Glomerular endothelial cell (primary cell): ENCODE results near the gene SLC16A7. TPM values are rescaled to one million over a fixed set of nuclear protein-coding genes. Genes with fewer than 3 reads are reported as not detected.
"Not testable (repeated sequence)": the region's sequence is repeated elsewhere in the genome, so short reads cannot be mapped to it uniquely, and the experiment has no call there.

Experiments used
- DNase-seq: peaks from one replicate; pipeline ENCODE4 v3.0.0-alpha.2; 2011; ENCODE audit warnings: low read depth, low spot score; ENCODE audit errors: extremely low read depth
- total RNA-seq: library from RNA; depleted of rRNA; stranded (reverse); fragments of >200 nt; gene quantifications from 2 replicates; pipeline ENCODE4 v1.2.3, GENCODE V29; 2015

The SLC16A7 gene
- total RNA-seq: 12.6 and 12.7 TPM in 2 replicates

DNA sequence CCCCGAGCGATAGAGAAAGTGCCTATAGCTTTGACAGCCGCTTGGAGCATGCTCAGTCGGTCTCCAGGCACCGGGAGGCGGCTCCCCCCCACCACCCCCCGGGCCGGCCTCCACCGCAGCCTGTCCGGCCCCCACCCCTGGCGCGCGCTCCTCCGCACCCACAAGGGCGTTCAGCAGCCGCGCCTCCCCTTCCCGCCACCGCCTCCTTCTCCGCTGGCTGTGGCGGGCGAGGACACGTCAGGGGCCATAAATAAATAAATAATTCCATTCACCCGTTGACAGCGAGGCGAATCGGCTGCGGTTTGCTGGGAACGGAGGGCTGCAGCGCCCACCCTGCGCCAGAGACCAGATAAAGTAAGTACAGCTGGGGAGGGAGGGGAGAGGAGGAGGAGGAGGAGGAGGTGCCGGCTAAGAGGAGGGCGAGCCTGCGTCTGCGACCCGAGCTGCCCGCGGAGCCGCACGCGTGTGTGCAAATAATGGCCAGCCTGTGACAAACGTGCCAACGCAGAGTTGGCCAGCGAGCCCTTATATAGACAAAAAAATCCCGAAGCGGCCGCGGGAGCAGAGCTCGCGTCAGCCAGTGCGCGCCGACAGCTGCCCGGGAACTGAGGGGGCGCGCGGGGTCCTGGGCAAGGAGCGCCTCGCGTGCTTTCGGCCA lies at the start of gene SLC16A7:
TSS of gene SLC16A7 (plus strand) at position 147 of the 658 bp plus-strand sequence. CDS start 108,773 bp downstream, outside the sequence.
- no peak for DNase-seq

DNA sequence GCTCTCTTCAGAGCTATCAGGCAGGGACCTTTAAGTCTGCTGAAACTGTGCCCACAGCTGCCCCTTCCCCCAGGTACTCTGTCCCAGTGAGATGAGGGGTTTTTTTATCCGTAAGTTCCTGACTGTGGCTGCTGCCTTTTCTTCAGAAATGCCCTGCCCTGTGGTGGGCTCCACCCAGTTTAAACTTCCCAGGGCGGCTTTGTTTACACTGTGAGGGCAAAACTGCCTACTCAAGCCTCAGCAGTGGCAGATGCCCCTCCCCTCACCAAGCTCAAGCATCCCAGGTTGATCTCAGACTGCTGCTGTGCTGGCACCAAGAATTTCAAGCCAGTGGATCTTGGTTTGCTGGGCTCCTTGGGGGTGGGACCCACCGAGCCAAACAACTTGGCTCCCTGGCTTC lies 46.9 kb upstream of the SLC16A7 start:
- no peak for DNase-seq

GRCh38 chr12:59559696-59560095 lies 36.1 kb upstream of the SLC16A7 start:
- no peak for DNase-seq

DNA sequence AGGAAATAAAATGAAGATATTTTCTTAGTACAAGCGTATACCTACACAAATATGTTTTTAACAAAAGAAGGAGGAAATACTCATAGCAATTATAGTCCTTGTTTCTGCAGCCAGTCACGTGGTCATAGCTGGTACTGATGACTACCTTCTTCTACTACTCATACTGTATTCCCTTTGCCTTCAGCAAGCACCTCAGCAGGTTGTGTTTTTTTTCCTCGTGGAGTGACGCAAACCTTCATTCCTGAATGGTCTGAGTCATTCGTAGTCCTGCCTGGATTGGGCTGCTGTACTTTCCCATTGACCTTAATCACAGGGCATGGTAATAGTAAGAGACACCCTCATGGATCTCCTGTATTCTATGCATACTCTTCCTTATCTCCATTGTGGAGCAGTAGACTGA lies 25.7 kb upstream of the SLC16A7 start:
- no peak for DNase-seq

DNA sequence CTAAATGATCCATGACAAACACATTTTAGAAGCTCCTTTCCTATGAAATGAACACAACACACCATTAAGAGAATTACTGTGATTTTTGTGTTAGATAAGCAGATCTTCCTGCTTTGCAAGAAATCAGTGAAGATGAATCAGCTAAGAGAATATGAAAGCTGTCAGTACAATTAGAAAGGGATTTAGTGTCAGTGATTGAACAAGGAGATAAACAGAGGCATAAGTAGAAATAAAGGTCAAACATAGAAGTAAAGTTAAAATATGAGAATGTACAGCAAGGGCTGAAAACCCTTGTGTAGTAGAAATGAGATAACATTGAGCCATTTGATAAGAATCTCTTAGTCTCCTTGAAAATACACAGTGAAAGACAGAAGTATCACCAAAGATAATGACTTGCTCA lies 21.4 kb upstream of the SLC16A7 start:
- DNase-seq: no peak

GRCh38 chr12:59575826-59576225 lies 20.0 kb upstream of the SLC16A7 start:
- no peak for DNase-seq

DNA sequence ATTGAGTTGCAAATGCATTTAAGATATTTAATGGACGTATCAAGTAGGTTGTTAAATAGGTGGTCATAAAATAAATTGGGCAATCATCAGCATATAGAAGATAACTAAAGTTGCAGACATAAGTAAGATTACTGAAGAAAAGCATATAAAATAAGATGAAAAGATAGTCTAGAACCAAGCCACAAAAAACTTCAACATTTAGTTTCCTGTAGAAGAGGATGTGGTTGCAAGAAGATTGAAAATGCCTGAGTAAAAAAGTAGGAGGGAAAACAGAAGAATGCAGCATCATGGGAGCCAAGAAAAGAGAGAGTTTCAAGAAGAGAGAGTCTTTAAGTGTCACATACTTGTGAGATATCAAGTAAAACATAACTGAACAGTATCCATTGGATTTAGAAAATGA lies 17.6 kb upstream of the SLC16A7 start:
- no peak for DNase-seq

- no peak for DNase-seq
Measured at GRCh38 chr12:59579631-59580030, 16.2 kb upstream of the SLC16A7 start.

GRCh38 chr12:59580050-59580449 lies 15.8 kb upstream of the SLC16A7 start:
- DNase-seq: no peak

GRCh38 chr12:59583003-59583712 lies 12.7 kb upstream of the SLC16A7 start:
- no peak for DNase-seq

DNA sequence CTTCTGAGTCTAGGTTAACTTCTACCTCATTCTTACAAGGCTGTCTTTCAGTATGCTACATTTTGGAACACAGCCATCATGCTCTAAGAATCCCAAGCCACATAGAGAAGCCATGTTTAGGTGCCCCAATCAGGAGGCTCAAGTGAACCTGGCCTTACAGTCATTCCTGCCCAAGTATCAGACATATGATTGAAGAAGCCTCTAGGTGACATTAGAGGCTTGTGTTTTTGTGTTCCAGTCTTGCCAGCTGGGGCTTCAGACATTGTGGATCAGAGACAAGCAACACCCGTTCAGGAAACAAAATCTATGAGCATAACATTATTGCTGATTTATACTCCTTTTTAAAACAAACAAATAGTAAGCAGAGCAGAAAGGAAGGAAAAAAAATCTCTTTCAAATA lies 8.1 kb upstream of the SLC16A7 start:
- no peak for DNase-seq

DNA sequence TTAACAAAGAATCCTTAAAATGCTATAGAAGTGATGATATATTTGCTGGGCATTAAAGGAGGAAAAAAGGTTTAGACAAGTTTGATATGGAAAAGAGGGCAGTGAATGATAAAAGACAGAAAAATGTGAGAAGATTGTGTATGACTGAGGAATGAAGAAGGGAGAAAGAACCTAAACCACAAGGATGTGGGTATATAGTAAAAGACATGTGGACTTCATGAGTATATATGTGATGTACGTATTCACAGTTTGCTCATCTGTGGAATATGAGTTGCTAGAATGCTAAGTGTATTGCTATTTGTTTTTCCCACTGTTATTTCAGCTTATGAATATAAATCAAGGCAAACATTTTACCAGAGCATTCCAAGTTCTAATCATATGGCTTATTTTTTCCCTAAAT lies 2.1 kb upstream of the SLC16A7 start:
- no peak for DNase-seq

DNA sequence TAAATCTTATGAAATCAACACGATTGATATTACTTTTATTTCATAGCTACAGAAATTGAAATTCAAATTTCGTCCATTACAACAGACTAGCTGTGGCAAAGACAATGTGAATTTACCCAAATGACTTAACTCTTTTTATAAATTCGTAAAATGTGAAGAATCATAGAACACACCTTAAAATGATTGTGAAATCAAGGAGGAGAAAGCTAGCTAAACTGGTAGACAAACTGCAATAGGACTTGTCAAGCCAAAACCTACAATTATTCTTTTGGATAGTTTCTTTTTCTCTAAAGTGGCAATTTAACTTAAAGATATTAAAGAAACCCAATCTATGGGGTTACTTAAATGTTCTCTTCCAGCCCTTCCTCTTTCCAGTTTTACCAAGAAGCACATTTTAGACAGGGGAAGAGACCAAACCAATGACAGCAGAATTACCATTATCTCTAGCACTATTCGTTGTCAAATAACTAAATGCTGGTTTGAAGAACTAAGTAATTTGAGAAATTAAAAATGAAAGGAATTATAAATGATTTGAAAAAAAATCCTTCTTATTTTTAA lies 807 bp upstream of the SLC16A7 start:
- no peak for DNase-seq

DNA sequence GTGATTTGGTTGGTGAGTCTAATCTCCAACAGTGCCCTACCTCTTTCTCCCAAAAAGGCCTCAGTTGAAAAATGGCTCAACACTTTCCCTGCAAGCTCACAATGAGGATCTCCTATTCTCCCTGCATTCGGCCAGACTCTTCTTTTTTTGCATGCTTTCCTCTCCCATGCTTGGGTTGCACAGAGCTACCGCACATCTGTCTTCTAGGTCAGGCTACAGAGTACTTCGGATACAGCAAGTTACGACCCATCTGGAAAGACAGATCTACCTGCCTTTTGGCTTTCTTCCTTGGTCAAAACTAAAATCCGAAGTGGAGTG lies 305 bp upstream of the SLC16A7 start:
- DNase-seq: peak; percentile 36

DNA sequence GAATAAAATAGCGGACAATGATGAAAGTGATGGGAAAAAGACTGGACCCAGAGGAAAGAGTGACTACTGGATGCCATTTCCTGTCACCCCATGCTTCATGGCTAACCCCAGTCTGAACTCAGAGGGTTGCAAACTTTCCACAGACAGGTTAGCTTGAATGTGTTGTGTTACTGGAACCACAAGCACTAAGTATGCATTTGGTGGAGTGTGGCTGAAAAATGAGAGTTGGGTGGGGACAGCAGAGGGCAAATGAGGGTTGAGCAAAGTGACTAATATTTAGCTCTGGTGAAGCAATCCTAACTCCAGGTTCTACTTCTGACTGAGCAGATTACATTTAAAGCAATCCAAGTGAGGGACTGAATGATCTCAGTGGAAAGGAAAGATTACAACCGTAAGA lies 1.6 kb downstream of the SLC16A7 start:
- DNase-seq: peak; percentile 34

GRCh38 chr12:59600171-59600570 lies 4.3 kb downstream of the SLC16A7 start:
- DNase-seq: no peak

DNA sequence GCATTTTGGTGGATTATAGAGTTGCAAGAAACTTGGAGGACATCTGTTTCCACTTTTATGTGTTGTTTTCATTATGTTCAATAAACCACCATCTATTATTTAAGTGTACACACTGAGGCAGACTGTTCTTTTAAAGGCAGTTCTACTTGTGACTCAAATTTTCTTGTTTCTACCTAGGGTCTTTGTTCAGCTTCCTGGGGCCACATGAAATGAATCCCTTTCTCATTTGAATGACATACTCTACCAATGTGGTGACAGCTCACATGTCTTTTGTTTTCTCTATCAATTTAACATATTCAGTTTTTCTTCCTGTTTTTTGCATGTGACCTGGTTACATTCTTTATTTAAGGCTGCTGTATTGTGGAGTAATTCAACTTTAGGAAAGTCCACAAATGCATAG lies 7.9 kb downstream of the SLC16A7 start:
- no peak for DNase-seq

DNA sequence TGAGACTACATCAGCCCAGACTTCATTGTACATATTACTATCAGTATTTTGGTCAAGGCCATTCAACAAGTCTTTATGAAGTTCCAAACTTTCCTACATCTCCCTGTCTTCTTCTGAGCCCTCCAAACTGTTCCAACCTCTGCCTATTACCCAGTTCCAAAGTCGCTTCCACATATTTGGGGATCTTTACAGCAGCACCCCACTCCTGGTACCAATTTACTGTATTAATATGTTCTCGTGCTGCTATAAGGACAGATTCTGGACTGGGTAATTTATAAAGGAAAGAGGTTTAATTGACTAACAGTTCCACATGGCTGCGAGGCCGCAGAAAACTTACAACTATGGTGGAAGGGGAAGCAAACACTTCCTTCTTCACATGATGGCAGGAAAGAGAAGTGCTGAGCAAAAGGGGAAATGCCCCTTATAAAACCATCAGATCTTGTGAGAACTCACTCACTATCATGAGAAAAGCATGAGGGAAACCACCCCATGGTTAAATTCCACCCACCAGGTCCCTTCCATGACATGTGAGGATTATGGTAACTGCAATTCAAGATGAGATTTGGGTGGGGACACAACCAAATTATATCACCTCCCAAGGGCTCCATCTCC lies 17.1 kb downstream of the SLC16A7 start:
- DNase-seq: not testable (repeated sequence)

DNA sequence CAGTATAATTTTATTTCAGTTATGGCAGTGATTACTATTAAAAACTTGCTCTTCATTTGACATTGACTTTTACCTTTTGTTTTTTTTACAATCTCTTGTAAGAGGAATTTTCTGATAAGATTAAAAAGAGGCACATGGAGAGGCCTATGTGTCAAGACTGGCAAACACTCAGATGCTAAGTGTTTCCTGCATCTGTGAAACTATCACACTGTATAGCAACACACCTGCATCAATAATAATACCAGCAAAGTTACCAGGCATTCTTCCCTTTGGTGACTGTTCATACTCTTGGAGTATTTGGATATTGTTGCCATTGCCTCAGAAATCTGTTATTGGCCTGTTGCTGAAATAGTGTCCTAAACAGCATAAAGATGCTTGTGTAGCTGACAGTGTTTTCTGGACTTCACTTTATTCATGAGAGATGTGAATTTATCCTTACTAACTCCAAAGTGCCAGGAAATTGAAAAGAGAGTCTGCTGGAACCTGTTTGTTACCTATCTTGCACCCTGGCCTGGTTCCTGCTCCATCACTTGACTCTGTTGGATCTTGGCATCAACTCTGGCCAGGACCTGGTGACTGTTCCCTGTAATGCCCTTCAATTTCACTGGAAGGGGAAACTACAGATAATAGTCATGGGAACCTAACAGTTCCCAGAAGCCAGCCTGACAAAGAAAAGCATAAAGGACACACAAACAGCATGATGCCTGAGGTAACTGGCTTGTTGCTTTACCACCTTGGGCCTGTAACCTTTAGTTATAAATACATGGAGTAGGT lies 19.8 kb downstream of the SLC16A7 start:
- DNase-seq: no peak

DNA sequence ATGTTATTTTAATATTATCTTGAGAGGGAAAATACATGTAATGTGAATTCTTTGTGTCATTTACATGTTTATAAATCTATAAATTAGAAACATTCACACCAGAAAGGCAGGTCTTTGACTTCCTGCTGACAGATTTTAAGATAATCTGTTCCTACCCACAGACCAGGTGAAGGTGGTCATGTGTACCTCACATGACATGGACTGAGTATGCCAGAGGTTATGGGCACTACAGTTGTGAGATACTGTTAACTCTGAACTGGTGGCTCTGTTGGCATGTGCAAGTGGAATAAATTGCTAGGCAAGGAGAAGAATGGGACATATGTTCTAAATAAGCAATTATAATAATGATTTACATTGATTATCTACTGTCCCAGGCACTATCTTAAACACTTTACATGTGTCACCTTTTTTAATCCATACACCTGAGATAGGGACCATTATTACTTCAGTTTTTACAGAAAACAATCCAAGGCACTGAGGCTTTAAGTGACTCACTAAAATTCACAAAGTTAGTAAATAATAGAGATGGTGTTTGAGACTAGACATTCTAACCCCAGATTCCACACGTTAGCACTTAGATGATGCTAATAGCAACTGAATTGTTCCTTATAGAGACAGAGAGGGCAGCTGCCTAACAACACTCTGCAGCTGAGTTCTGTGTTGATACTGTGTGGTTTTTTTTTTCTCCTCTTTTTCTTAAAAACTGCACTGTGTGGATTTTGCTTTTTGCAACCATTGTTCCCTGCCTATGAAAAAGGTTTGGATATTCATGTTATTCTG lies 23.8 kb downstream of the SLC16A7 start:
- DNase-seq: no peak
